ENCODE data around the gene KLF13. TPM values are rescaled to one million over a fixed set of nuclear protein-coding genes. Genes with fewer than 3 reads are reported as not detected.
A peak's percentile ranks its signal among the peaks of the same experiment; 100 is the strongest.

Gene KLF13
- total and polyA plus RNA-seq, 8 donors: 12.3 to 57.1 (median 32.6) TPM

- Histone ChIP-seq H3K4me3 (no peak overlapping the region), H3K27ac (no peak overlapping the region), H3K27me3 (no peaks in the 10 kb centered on the region), H3K9me3 (no peaks in the 10 kb centered on the region), H3K4me1 (no peaks in the 10 kb centered on the region), H3K36me3 (no peaks in the 10 kb centered on the region)
- DNase-seq (peak in 1 of 6 donors; percentile 48), ATAC-seq (no peak), FAIRE-seq (no peak)
- 84 to 89% methylated on average over 13 of the region's 13 CpGs for WGBS, 2 donors
- no peak for TF ChIP-seq CTCF (IDR thresholded peaks at IDR 0.05)
- intact Hi-C loops (cut with DNase I): no loop called here
These were observed 73.7 kb downstream of the KLF13 start for GRCh38 chr15:31400222-31400927.

GRCh38 chr15:31401282-31401681 is 74.6 kb downstream of the KLF13 start:
- no peaks in the 10 kb centered on the region for H3K9me3 ChIP-seq
- ATAC-seq: no peak
- no peaks in the 10 kb centered on the region for H3K36me3 ChIP-seq
- FAIRE-seq: no peak
- H3K27me3 ChIP-seq: no peaks in the 10 kb centered on the region
- H3K4me1 ChIP-seq: no peaks in the 10 kb centered on the region
- no peak overlapping the region for H3K4me3 ChIP-seq
- no peak overlapping the region for H3K27ac ChIP-seq
- WGBS, 2 donors: 84 to 87% methylated on average over 8 of the region's 8 CpGs
- DNase-seq: peak in 1 of 6 donors; percentile 45
- intact Hi-C loops (cut with DNase I): no loop called here
- TF ChIP-seq CTCF (IDR thresholded peaks at IDR 0.05): no peak

DNA sequence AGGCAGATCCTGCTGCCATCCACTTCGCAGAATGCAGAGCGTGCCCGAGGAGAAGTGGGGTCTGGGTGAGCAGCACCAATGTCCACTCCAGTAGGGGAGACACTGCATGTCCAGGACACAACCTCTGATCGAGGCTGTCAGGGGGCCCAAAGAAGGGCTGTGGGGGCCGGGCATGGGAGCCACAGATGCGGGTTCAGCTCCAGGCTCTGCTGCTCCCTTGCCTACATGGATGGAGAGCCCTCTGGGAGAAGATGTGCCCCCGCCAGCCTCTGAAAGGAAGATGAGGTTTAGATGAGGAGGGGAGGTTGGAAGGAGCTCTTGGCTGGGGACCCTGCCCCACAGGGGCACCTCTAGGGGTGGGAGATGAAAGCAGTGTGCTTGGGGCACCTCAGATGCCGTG is 75.4 kb downstream of the KLF13 start:
- no peak for TF ChIP-seq CTCF (IDR thresholded peaks at IDR 0.05)
- Histone ChIP-seq H3K27me3 (no peaks in the 10 kb centered on the region), H3K4me1 (no peaks in the 10 kb centered on the region), H3K27ac (no peak overlapping the region), H3K9me3 (no peaks in the 10 kb centered on the region), H3K4me3 (no peak overlapping the region), H3K36me3 (no peaks in the 10 kb centered on the region)
- intact Hi-C loops (cut with DNase I): no loop called here
- no peak for FAIRE-seq
- no peak for ATAC-seq
- DNase-seq: peak in 1 of 6 donors; percentile 44
- 90 to 92% methylated on average over 8 of the region's 8 CpGs for WGBS, 2 donors

DNA sequence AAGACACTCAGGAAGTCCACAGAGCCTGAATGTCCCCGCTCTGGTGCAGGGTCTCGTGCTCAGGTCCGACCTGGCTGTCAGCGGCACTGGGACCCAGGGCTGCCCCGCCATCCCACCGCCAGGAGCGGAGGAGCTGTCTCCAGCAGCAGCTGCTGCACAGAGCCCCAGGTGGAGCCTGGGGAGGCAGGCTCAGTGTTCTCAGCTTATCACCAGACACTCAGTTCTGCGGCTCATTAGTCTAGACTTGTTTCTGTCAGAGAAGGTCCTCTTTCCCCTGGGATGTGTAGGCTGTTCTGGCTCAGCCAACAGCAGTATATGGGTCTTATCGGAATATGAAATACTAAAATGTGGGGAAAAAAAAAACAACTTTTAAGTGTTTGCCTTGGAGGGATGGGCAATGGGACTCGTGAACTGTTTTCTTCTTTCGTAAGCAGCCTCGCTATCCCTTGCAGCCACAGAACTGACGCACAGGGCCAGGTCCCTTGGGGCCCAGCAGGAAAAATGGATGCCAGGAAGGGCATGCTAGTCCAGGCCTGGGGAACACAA is 75.9 kb downstream of the KLF13 start:
- no peak for TF ChIP-seq CTCF (IDR thresholded peaks at IDR 0.05)
- Histone ChIP-seq H3K27ac (no peak overlapping the region), H3K4me1 (no peaks in the 10 kb centered on the region), H3K4me3 (no peak overlapping the region), H3K27me3 (no peaks in the 10 kb centered on the region), H3K36me3 (no peaks in the 10 kb centered on the region), H3K9me3 (no peaks in the 10 kb centered on the region)
- DNase-seq: peak in 1 of 6 donors; percentile 44
- ATAC-seq: peak in 1 of 4 donors; percentile 29
- 87 to 90% methylated on average over 13 of the region's 13 CpGs for WGBS, 2 donors
- FAIRE-seq: no peak
- intact Hi-C loops (cut with DNase I): no loop called here

GRCh38 chr15:31403096-31403495 is 76.5 kb downstream of the KLF13 start:
- H3K4me3 ChIP-seq: no peak overlapping the region
- DNase-seq (no peak), ATAC-seq (no peak), FAIRE-seq (no peak)
- H3K4me1 ChIP-seq: no peaks in the 10 kb centered on the region
- intact Hi-C loops (cut with DNase I): no loop called here
- H3K9me3 ChIP-seq: no peaks in the 10 kb centered on the region
- no peak overlapping the region for H3K27ac ChIP-seq
- H3K27me3 ChIP-seq: no peaks in the 10 kb centered on the region
- 86 to 90% methylated on average over 6 of the region's 6 CpGs for WGBS, 2 donors
- TF ChIP-seq CTCF (IDR thresholded peaks at IDR 0.05): no peak
- H3K36me3 ChIP-seq: no peaks in the 10 kb centered on the region

Data from pancreas (tissue), 10 donors.